Peyer's patch (tissue), 4 donors: ENCODE results near the gene IGSF11. TPM values are rescaled to one million over a fixed set of nuclear protein-coding genes. Genes with fewer than 3 reads are reported as not detected.
"Not testable (repeated sequence)": the region's sequence is repeated elsewhere in the genome, so short reads cannot be mapped to it uniquely, and the experiment has no call there.

Source experiments
- DNase-seq, 3 donors: peaks; one replicate each; pipeline ENCODE4 v3.0.0-alpha.2; 2017 to 2019
- H3K27ac ChIP-seq, 4 donors: fragments of 200-600 bp; sonication (generic); one replicate each; pipeline ENCODE4 v1.5.1; 2016 to 2019
- H3K27me3 ChIP-seq, 2 donors: fragments of 200-600 bp; sonication (generic); one replicate each; pipeline ENCODE4 v1.5.1; 2019
- H3K36me3 ChIP-seq, 3 donors: fragments of 200-600 bp; sonication (generic); one replicate each; pipeline ENCODE4 v1.5.1; 2016 to 2019
- H3K4me1 ChIP-seq, 4 donors: fragments of 200-600 bp; sonication (generic); one replicate each; pipeline ENCODE4 v1.5.1; 2016 to 2019
- H3K4me3 ChIP-seq, 4 donors: fragments of 200-600 bp; sonication (generic); 1 replicate in 3 of 4; 2 replicates in 1 of 4; pipeline ENCODE4 v1.5.1; 2016 to 2019; ENCODE audit warnings: mild to moderate bottlenecking in 1 of 4
- H3K9me3 ChIP-seq, 4 donors: fragments of 200-600 bp; sonication (generic); one replicate each; pipeline ENCODE4 v1.5.1; 2016 to 2019; ENCODE audit warnings: mild to moderate bottlenecking in 1 of 4
- POLR2A ChIP-seq, 2 donors: fragments of 450-650 bp; IDR thresholded peaks; one replicate each; pipeline ENCODE4 v1.5.1; 2017; ENCODE audit warnings: antibody characterized with exemption in 2 of 2, mild to moderate bottlenecking in 2 of 2, moderate library complexity in 2 of 2
- total RNA-seq, 4 donors: library from RNA; depleted of rRNA; stranded (reverse); fragments of >200 nt; gene quantifications; one replicate each; pipeline ENCODE4 v1.1.0, GENCODE V29; 2016
- TF ChIP-seq, protein P1 (sequence below), 6 experiments: fragments of 450-650 bp in 4 of 6; fragments of 200-600 bp in 2 of 6; sonication (generic) in 1 of 6; IDR thresholded peaks; one replicate each; pipeline ENCODE4 v1.5.1; 2017 to 2019; ENCODE audit warnings: antibody characterized with exemption in 6 of 6, mild to moderate bottlenecking in 3 of 6, moderate library complexity in 1 of 6

IGSF11 gene, protein sequence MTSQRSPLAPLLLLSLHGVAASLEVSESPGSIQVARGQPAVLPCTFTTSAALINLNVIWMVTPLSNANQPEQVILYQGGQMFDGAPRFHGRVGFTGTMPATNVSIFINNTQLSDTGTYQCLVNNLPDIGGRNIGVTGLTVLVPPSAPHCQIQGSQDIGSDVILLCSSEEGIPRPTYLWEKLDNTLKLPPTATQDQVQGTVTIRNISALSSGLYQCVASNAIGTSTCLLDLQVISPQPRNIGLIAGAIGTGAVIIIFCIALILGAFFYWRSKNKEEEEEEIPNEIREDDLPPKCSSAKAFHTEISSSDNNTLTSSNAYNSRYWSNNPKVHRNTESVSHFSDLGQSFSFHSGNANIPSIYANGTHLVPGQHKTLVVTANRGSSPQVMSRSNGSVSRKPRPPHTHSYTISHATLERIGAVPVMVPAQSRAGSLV
- 1 to 10 TPM in 1 of 4 donors, under 1 TPM in 1, not detected in 2; 0.67 to 3.0 TPM for total RNA-seq

DNA sequence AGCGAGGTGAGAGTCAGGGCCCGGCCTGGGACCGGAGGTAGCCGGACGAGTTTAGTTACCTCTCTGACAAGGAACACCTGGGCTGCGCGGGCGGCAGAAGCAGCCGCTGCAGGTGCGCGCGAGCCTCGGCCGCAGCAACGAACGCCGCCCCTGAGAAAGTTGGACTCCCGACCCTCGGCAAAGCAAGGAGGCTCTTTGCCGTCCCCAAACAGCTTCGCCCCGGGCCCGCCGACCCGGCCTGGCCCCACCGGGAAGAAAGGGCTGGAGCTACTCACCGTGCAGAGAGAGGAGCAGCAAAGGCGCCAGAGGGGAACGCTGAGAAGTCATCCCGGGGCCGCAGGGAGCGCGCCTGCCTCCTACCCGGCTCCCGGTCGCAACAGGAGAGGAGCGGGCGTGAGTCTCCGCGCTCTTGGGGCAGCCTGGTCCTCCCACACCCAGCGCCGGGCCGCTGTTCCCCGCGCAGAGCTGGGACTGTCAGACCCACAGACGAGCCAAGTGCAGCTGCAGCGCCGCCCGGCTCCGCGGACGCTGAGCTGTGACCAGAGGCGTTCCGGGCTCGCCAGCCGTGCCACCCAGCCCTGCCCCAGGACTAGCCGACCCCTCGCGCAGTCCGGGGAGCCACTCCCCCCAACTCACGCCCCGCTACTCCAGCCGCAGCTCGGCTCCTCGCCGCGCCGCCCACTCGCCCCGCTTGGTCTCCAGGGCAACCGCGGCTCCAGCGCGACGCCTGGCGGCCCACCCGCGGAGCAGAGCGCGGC lies at the start of gene IGSF11:
Gene IGSF11, minus strand, starts transcription at position 591 of the 758 bp plus-strand sequence. Its CDS starts 264 bp downstream, at position 327.
- DNase-seq, result peak; percentile 24 to 62 (median 53)
- Histone ChIP-seq H3K4me1 (peaks cover 0 to 14% (median 2%) of the 10 kb centered on the region in 4 donors), H3K9me3 (no peaks in the 10 kb centered on the region), H3K27me3 (peaks cover 0 to 4% of the 10 kb centered on the region in 2 donors), H3K27ac (peak within 1 kb of the TSS in 1 of 4 donors; percentile 20), H3K4me3 (peak within 1 kb of the TSS; percentile 34 to 63 (median 60)), H3K36me3 (no peaks in the 10 kb centered on the region)
- no peak for TF ChIP-seq POLR2A (IDR thresholded peaks at IDR 0.05)
- TF ChIP-seq, protein P1, sequence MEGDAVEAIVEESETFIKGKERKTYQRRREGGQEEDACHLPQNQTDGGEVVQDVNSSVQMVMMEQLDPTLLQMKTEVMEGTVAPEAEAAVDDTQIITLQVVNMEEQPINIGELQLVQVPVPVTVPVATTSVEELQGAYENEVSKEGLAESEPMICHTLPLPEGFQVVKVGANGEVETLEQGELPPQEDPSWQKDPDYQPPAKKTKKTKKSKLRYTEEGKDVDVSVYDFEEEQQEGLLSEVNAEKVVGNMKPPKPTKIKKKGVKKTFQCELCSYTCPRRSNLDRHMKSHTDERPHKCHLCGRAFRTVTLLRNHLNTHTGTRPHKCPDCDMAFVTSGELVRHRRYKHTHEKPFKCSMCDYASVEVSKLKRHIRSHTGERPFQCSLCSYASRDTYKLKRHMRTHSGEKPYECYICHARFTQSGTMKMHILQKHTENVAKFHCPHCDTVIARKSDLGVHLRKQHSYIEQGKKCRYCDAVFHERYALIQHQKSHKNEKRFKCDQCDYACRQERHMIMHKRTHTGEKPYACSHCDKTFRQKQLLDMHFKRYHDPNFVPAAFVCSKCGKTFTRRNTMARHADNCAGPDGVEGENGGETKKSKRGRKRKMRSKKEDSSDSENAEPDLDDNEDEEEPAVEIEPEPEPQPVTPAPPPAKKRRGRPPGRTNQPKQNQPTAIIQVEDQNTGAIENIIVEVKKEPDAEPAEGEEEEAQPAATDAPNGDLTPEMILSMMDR (IDR thresholded peaks at IDR 0.05), result peak; percentile 12 to 32 (median 26)

DNA sequence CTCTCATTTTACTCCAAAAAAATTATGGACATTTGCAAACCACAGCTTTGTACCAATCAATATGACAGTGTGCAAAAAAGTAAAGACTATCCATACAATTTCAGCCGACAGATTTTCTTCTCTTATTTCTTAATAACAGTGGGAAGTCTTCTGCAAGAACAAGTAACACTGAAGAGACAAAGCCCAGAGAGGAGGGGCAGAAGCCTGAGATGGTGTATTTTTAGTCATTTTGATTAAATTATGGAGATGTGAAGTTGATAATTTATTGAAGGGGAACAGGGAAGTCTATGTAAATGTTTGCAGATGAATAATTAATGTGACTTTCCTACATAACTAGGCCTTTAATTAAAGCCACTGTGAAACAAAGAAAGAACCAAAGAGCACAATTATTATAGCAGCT lies 45.7 kb upstream of the IGSF11 start:
- TF ChIP-seq, protein P1 (IDR thresholded peaks at IDR 0.05), result no peak
- no peak for TF ChIP-seq POLR2A (IDR thresholded peaks at IDR 0.05)
- Histone ChIP-seq H3K27ac (no peak overlapping the region), H3K4me3 (no peak overlapping the region), H3K4me1 (no peaks in the 10 kb centered on the region), H3K9me3 (no peaks in the 10 kb centered on the region), H3K27me3 (no peaks in the 10 kb centered on the region), H3K36me3 (no peaks in the 10 kb centered on the region)
- DNase-seq, result no peak

DNA sequence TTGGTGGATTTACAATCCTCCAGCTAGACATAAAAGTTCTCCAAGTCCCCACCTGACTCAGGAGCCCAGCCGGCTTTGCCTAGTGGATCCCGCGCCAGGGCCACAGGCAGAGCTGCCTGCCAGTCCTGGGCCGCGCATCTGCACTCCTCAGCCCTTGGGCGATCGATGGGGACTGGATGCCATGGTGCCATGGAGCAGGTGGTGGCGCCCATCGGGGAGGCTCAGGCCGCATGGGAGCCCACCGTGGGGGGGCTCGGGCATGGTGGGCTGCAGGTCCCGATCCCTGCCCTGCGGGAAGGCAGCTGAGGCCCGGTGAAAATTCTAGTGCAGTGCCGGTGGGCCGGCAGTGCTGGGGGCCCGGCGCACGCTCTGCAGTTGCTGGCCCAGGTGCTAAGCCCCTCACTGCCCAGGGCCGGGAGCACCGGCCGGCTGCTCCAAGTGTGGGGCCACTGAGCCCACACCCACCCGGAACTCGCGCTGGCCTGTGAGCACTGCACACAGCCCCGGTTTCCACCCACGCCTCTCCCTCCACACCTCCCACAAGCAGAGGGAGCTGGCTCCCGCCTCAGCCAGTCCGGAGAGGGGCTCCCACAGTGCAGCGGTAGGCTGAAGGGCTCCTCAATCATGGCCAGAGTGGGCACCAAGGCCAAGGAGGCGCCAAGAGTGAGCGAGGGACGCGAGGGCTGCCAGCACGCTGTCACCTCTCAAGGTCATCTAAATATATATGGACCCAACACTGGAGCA lies 38.8 kb upstream of the IGSF11 start:
- no peaks in the 10 kb centered on the region for H3K36me3 ChIP-seq
- no peaks in the 10 kb centered on the region for H3K9me3 ChIP-seq
- no peak for DNase-seq
- H3K27ac ChIP-seq, result no peak overlapping the region
- no peak overlapping the region for H3K4me3 ChIP-seq
- TF ChIP-seq, protein P1 (IDR thresholded peaks at IDR 0.05), result no peak
- no peak for TF ChIP-seq POLR2A (IDR thresholded peaks at IDR 0.05)
- no peaks in the 10 kb centered on the region for H3K27me3 ChIP-seq
- H3K4me1 ChIP-seq, result no peaks in the 10 kb centered on the region

DNA sequence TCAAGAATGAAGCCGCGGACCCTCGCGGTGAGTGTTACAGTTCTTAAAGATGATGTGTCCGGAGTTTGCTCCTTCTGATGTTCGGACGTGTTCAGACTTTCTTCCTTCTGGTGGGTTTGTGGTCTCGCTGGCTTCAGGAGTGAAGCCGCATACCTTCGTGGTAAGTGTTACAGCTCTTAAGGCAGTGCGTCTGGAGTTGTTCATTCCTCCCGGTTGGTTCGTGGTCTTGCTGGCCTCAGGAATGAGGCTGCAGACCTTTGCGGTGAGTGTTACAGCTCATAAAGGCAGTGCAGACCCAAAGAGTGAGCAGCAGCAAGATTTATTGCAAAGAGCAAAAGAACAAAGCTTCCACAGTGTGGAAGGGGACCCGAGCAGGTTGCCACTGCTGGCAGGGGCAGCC lies 37.8 kb upstream of the IGSF11 start:
- H3K27me3 ChIP-seq, DNase-seq, H3K4me1 ChIP-seq, H3K9me3 ChIP-seq, H3K4me3 ChIP-seq, H3K27ac ChIP-seq, H3K36me3 ChIP-seq: not testable (repeated sequence)

DNA sequence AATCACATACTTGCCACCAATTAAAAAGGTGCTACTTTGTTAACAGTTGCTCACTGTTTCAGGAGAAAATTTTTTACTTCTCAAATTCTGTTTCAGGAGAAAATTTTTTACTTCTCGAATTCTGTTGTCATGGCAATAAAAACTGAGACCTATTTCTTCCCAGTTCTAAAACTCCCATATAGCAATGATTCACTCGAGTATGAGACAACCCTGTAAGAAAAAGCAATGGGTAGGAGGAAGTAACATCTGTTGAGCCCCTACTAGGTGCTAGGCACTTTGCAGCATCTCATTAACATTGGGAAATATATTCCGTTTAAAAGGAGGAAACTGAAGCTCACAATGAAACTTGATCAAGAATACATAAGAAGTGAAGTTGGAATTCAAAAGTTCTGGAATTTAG lies 35.1 kb upstream of the IGSF11 start:
- DNase-seq, result no peak
- H3K27me3 ChIP-seq, result no peaks in the 10 kb centered on the region
- no peak for TF ChIP-seq POLR2A (IDR thresholded peaks at IDR 0.05)
- TF ChIP-seq, protein P1 (IDR thresholded peaks at IDR 0.05), result no peak
- H3K9me3 ChIP-seq, result no peaks in the 10 kb centered on the region
- H3K27ac ChIP-seq, result no peak overlapping the region
- H3K4me3 ChIP-seq, result no peak overlapping the region
- H3K4me1 ChIP-seq, result no peaks in the 10 kb centered on the region
- no peaks in the 10 kb centered on the region for H3K36me3 ChIP-seq
